ENCODE results near the gene PPM1D. TPM values are rescaled to one million over a fixed set of nuclear protein-coding genes. Genes with fewer than 3 reads are reported as not detected.

PPM1D gene
- total and polyA plus RNA-seq, 4 donors, result 4.4 to 27.8 (median 12.4) TPM

DNA sequence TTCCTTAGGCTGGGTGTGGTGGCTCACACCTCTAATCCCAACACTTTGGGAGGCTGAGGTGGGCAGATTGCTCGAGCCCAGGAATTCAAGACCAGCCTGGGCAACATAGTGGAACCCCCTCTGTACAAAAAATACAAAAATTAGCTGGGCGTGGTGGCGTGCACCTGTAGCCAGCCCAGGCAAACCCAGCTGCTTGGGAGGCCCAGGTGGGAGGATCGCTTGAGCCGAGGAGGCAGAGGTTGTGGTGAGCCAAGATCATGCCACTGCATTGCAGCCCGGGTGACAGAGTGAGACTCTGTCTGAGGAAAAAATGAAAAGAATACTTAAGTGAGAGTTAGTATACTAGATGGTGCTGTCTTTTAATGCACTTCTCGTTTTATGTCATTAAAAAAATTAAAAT, 15.1 kb downstream of the PPM1D start:
- TF ChIP-seq, protein P1, sequence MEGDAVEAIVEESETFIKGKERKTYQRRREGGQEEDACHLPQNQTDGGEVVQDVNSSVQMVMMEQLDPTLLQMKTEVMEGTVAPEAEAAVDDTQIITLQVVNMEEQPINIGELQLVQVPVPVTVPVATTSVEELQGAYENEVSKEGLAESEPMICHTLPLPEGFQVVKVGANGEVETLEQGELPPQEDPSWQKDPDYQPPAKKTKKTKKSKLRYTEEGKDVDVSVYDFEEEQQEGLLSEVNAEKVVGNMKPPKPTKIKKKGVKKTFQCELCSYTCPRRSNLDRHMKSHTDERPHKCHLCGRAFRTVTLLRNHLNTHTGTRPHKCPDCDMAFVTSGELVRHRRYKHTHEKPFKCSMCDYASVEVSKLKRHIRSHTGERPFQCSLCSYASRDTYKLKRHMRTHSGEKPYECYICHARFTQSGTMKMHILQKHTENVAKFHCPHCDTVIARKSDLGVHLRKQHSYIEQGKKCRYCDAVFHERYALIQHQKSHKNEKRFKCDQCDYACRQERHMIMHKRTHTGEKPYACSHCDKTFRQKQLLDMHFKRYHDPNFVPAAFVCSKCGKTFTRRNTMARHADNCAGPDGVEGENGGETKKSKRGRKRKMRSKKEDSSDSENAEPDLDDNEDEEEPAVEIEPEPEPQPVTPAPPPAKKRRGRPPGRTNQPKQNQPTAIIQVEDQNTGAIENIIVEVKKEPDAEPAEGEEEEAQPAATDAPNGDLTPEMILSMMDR (IDR thresholded peaks at IDR 0.05; ENCODE audit: control extremely low read depth, extremely low read depth), result no peak
- Histone ChIP-seq H3K4me3 (no peak overlapping the region), H3K9ac (ENCODE audit: insufficient read depth in 1 of 2, low read length in 2 of 2) (no peak overlapping the region), H3K27me3 (ENCODE audit: control insufficient read depth in 3 of 3, insufficient read depth in 3 of 3, low read length in 2 of 3) (no peaks in the 10 kb centered on the region), H3K9me3 (ENCODE audit: control insufficient read depth in 4 of 4, insufficient read depth in 3 of 4, low read length in 3 of 4) (no peaks in the 10 kb centered on the region), H3K27ac (ENCODE audit: low read depth in 1 of 2, low read length in 1 of 2) (no peak overlapping the region), H3K36me3 (ENCODE audit: control insufficient read depth in 4 of 4, insufficient read depth in 4 of 4, low read length in 4 of 4) (peaks cover 0 to 9% (median 4%) of the 10 kb centered on the region in 4 donors), H3K4me1 (ENCODE audit: control insufficient read depth in 5 of 5, insufficient read depth in 5 of 5, low read length in 5 of 5) (peaks cover 5 to 19% (median 12%) of the 10 kb centered on the region in 5 donors)
- no peak for DNase-seq
- ATAC-seq (ENCODE audit: insufficient read depth, low FRiP score), result no peak
- 88 to 90% methylated on average over 7 of the region's 7 CpGs for WGBS, 2 donors

DNA sequence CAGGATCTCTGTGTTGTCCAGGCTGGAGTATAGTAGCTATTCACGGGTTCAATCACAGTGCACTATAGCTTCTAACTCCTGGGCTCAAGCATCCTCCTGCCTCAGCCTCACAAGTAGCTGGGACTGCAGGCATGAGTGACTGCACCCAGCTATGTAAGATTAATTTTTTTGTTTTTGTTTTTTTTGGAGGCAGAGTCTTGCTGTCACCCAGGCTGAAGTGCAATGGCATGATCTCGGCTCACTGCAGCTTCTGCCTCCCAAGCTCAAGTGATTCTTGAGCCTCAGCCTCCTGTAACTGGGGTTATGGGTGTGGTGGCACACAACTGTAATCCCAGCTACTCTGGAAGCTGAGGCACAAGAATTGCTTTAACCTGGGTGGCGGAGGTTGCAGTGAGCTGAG, 15.8 kb downstream of the PPM1D start:
- H3K9ac ChIP-seq (ENCODE audit: insufficient read depth in 1 of 2, low read length in 2 of 2), result no peak overlapping the region
- no peak overlapping the region for H3K4me3 ChIP-seq
- no peak overlapping the region for H3K27ac ChIP-seq (ENCODE audit: low read depth in 1 of 2, low read length in 1 of 2)
- TF ChIP-seq, protein P1 (IDR thresholded peaks at IDR 0.05; ENCODE audit: control extremely low read depth, extremely low read depth), result no peak
- H3K36me3 ChIP-seq (ENCODE audit: control insufficient read depth in 4 of 4, insufficient read depth in 4 of 4, low read length in 4 of 4), result peaks cover 0 to 9% (median 4%) of the 10 kb centered on the region in 4 donors
- DNase-seq, result no peak
- H3K4me1 ChIP-seq (ENCODE audit: control insufficient read depth in 5 of 5, insufficient read depth in 5 of 5, low read length in 5 of 5), result peaks cover 2 to 18% (median 7%) of the 10 kb centered on the region in 5 donors
- 75 to 86% methylated on average over 3 of the region's 3 CpGs for WGBS, 2 donors
- ATAC-seq (ENCODE audit: insufficient read depth, low FRiP score), result no peak
- no peaks in the 10 kb centered on the region for H3K9me3 ChIP-seq (ENCODE audit: control insufficient read depth in 4 of 4, insufficient read depth in 3 of 4, low read length in 3 of 4)
- no peaks in the 10 kb centered on the region for H3K27me3 ChIP-seq (ENCODE audit: control insufficient read depth in 3 of 3, insufficient read depth in 3 of 3, low read length in 2 of 3)

DNA sequence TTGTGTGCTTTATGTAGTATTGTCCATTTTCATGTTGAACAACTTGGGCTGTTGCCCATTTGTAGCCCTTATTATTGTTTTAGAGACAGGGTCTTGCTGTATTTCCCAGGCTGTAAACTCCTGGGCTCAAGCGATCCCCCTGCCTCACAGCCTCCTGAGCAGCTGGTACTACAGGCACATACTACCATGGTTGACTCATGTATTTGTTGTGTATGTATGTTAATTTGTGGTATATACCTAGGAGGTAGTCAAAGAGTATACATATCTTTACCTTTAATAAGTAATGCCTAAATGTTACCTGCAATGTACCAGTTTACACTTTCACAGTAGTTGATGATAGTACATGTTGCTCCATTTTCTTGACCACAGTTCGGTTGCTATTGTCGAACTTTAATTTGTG, 18.1 kb downstream of the PPM1D start:
- no peaks in the 10 kb centered on the region for H3K9me3 ChIP-seq (ENCODE audit: control insufficient read depth in 4 of 4, insufficient read depth in 3 of 4, low read length in 3 of 4)
- TF ChIP-seq, protein P1 (IDR thresholded peaks at IDR 0.05; ENCODE audit: control extremely low read depth, extremely low read depth), result no peak
- H3K36me3 ChIP-seq (ENCODE audit: control insufficient read depth in 4 of 4, insufficient read depth in 4 of 4, low read length in 4 of 4), result peaks cover 0 to 9% (median 4%) of the 10 kb centered on the region in 4 donors
- H3K27me3 ChIP-seq (ENCODE audit: control insufficient read depth in 3 of 3, insufficient read depth in 3 of 3, low read length in 2 of 3), result no peaks in the 10 kb centered on the region
- no peak overlapping the region for H3K9ac ChIP-seq (ENCODE audit: insufficient read depth in 1 of 2, low read length in 2 of 2)
- DNase-seq (no peak), ATAC-seq (ENCODE audit: insufficient read depth, low FRiP score) (no peak)
- no peak overlapping the region for H3K4me3 ChIP-seq
- 89 to 96% methylated on average over 3 of the region's 3 CpGs for WGBS, 2 donors
- peaks cover 0 to 13% (median 0%) of the 10 kb centered on the region in 5 donors for H3K4me1 ChIP-seq (ENCODE audit: control insufficient read depth in 5 of 5, insufficient read depth in 5 of 5, low read length in 5 of 5)
- no peak overlapping the region for H3K27ac ChIP-seq (ENCODE audit: low read depth in 1 of 2, low read length in 1 of 2)
